ENCODE results near the gene NAT16. TPM values are rescaled to one million over a fixed set of nuclear protein-coding genes. Genes with fewer than 3 reads are reported as not detected.
A peak's percentile ranks its signal among the peaks of the same experiment; 100 is the strongest.

Gene NAT16
- total RNA-seq, 1 donor from 2014 or later: 0.70 TPM

DNA sequence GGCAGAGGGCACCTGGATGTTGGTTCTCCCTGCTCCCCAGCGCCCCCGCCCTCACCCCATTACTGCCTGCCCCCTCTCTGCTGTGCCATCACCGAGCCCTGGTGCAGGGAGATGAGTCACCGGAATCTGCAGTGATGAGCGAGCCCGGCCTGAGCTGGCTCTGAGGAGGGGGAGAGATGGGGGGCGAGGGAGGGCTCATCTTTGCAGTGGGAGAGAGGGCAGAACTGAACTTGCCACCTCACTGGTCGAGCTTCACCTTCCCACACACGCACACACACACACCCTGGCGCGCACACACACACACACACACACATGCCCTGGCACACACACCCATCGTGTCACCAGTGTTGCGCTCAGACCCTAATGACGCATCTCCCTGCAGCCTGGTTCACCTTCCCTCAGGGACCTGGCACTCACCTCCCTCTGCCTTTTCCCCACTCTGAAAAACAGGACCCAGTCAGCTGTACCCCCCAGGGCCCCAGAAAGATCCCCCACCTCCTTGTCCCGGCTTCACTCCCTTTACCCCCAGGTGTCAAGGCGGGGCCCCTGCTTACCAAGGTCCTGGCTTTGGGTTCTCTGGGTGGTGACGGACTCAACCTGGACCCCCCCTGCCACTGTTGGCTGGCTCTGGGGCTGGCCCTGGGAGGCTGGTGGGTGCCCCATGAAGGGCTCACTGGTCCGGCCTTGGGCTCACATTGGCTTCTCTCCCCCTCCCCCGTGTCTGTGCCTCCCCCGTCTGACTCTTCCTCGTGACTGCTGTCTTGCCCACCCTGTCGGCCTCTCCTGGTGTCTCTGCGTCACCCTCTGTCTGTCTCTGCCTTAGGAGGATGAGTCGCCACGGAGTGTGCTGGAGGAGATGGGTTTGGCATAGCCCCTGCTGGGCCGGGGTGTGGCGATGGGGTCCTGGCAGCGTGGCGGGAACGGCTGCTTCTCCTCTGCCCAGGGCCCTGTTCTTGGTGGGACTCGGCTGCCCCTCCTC is 20.1 kb downstream of the NAT16 start:
- Mint-ChIP-seq H3K9me3 (no peaks in the 10 kb centered on the region), H3K4me1 (peaks cover 26% of the 10 kb centered on the region), H3K4me3 (peak overlapping the region; percentile 20), H3K27me3 (ENCODE audit: low read depth) (peaks cover 20% of the 10 kb centered on the region), H3K27ac (ENCODE audit: unreplicated experiment) (no peak overlapping the region), H3K36me3 (ENCODE audit: low read depth) (peaks cover 2% of the 10 kb centered on the region)
- TF ChIP-seq, protein P1, sequence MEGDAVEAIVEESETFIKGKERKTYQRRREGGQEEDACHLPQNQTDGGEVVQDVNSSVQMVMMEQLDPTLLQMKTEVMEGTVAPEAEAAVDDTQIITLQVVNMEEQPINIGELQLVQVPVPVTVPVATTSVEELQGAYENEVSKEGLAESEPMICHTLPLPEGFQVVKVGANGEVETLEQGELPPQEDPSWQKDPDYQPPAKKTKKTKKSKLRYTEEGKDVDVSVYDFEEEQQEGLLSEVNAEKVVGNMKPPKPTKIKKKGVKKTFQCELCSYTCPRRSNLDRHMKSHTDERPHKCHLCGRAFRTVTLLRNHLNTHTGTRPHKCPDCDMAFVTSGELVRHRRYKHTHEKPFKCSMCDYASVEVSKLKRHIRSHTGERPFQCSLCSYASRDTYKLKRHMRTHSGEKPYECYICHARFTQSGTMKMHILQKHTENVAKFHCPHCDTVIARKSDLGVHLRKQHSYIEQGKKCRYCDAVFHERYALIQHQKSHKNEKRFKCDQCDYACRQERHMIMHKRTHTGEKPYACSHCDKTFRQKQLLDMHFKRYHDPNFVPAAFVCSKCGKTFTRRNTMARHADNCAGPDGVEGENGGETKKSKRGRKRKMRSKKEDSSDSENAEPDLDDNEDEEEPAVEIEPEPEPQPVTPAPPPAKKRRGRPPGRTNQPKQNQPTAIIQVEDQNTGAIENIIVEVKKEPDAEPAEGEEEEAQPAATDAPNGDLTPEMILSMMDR (conservative IDR thresholded peaks at IDR 0.05): no peak
- DNase-seq (ENCODE audit: low read depth, low spot score): no peak

DNA sequence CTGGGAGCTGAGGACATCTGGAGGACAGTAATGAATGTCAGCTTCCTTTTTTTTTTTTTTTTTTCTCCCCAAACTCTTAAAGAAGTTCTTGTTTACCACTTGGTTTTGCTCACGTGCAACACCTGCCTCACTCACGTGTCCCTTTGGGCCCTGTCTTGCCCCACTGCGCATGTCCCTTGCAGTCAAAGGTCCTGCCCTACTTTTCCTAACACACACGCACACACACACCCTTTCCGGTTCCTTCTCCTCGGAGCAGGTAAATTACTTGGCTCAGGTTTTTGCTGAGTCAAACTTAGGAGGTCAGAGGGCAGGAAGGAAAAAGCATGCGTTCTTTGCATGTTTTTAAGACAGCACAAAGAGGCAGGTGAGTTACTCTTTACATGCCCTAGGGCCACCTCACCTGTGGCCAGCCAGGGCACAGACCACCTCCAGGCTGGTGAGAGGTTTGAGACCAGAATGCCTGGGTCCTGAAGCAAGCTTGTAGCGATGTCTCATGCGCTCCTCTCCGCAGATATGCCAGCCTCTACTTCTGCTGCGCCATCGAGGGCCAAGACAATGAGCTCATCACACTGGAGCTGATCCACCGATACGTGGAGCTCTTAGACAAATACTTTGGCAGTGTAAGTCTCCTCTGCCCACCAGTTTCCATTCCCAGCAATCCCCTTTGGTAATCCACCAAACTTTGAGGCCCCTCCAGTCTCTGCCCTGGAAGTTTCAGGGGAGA is 23.1 kb downstream of the NAT16 start:
- Mint-ChIP-seq H3K36me3 (ENCODE audit: low read depth) (peaks cover 6% of the 10 kb centered on the region), H3K4me3 (peak overlapping the region; percentile 66), H3K27ac (ENCODE audit: unreplicated experiment) (no peak overlapping the region), H3K9me3 (peaks cover 3% of the 10 kb centered on the region), H3K27me3 (ENCODE audit: low read depth) (peaks cover 9% of the 10 kb centered on the region), H3K4me1 (peaks cover 22% of the 10 kb centered on the region)
- TF ChIP-seq, protein P1 (conservative IDR thresholded peaks at IDR 0.05): no peak
- DNase-seq (ENCODE audit: low read depth, low spot score): no peak

DNA sequence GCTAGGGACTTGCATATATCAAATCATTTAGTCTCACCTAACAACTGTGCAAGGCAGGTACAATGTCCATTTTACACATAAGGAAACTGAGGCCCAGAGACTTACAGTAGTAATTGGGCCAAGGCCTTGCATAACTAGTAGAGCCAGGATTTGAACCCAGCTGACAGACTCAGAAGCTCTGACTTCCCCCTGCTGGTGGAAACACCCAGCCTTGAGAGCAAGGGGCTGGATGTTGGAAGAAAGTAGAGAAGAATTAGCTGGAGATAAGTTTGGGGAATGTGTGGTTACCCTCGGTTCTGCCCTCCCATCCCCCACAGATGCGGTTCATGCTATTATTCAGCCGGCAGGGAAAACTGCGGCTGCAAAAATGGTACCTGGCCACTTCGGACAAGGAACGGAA is 23.8 kb downstream of the NAT16 start:
- no peak overlapping the region for H3K27ac Mint-ChIP-seq (ENCODE audit: unreplicated experiment)
- H3K27me3 Mint-ChIP-seq (ENCODE audit: low read depth): peaks cover 6% of the 10 kb centered on the region
- TF ChIP-seq, protein P1 (conservative IDR thresholded peaks at IDR 0.05): peak; percentile 25
- peak overlapping the region; percentile 66 for H3K4me3 Mint-ChIP-seq
- DNase-seq (ENCODE audit: low read depth, low spot score): no peak
- peaks cover 3% of the 10 kb centered on the region for H3K9me3 Mint-ChIP-seq
- H3K36me3 Mint-ChIP-seq (ENCODE audit: low read depth): peaks cover 6% of the 10 kb centered on the region
- peaks cover 17% of the 10 kb centered on the region for H3K4me1 Mint-ChIP-seq

DNA sequence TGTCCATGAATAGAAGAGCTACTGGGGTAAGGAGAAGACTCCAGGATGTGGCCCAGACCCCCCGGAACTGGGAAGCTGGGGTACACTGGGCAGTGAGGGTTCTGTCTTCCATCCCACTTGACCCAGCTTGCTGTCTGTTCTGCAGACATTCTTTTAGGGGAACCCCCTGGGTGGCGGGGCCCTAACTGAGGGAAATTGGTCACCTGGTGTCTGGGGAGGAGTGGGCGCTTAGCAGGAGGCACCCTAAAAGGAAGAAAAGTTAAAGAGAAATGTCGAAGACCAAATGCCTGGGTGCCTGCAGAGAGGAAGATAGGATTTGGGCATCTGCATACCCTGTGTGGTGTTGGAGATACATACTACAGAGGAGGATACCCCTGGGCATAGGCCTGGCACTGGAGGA is 24.8 kb downstream of the NAT16 start:
- no peak overlapping the region for H3K27ac Mint-ChIP-seq (ENCODE audit: unreplicated experiment)
- peaks cover 6% of the 10 kb centered on the region for H3K36me3 Mint-ChIP-seq (ENCODE audit: low read depth)
- peaks cover 4% of the 10 kb centered on the region for H3K27me3 Mint-ChIP-seq (ENCODE audit: low read depth)
- peaks cover 3% of the 10 kb centered on the region for H3K9me3 Mint-ChIP-seq
- peaks cover 13% of the 10 kb centered on the region for H3K4me1 Mint-ChIP-seq
- TF ChIP-seq, protein P1 (conservative IDR thresholded peaks at IDR 0.05): no peak
- peak overlapping the region; percentile 72 for H3K4me3 Mint-ChIP-seq
- DNase-seq (ENCODE audit: low read depth, low spot score): no peak

DNA sequence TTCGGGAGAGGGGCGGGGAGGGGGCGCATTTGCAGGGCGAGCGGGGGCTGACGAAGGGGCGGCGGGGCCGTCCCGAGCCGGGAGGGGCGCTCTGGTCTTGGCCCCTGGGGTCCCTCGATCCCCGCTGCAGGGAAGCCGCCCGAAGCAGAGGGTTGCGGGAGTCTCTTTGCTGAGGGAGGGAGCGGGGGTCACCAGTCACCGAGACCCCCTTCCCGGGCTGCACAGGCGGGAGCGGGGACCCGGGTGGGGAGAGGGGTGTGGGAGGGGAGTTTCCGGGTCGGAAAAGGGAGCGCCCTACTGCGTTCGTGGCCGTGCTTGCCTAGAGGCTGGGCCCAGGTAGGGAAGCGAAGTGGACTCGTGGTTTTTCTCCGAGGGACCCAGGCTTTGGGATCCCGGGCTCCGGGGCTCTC is 25.4 kb downstream of the NAT16 start:
- Mint-ChIP-seq H3K36me3 (ENCODE audit: low read depth) (peaks cover 6% of the 10 kb centered on the region), H3K27me3 (ENCODE audit: low read depth) (peaks cover 4% of the 10 kb centered on the region), H3K9me3 (peaks cover 3% of the 10 kb centered on the region), H3K4me1 (peaks cover 13% of the 10 kb centered on the region), H3K27ac (ENCODE audit: unreplicated experiment) (no peak overlapping the region), H3K4me3 (peak overlapping the region; percentile 72)
- DNase-seq (ENCODE audit: low read depth, low spot score): no peak
- TF ChIP-seq, protein P1 (conservative IDR thresholded peaks at IDR 0.05): no peak

Data from neural crest cell (in vitro differentiated cells).